ENCODE data around the gene AGXT2.
"Not testable (repeated sequence)": the region's sequence is repeated elsewhere in the genome, so short reads cannot be mapped to it uniquely, and the experiment has no call there.

The AGXT2 gene

DNA sequence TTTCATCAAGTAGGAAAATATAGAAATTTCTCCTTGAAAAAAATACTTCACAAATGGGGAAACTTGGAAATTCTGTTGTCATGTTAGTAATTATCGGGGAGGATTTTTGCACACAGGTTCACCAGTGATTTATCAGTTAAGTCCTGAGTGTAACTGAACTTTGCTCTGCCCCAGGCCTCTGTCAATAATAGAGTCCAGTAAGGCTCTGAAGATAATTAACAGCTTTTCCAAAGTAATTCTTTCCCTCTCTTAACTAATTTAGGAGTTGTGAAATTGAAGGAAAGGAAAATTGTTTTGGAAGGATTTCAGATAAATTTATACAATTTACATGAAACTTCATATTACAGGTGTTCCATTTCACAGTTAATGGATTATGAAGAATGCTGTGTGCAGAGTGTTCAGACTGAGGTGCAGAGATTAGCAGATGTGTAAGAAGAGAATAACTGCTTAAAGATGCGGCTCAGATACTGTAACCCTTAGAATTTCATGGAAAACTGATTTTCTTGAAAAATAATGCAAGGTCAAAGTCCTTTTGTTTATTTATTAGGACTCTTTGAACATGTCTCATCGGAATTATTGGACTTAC, 2.9 kb upstream of the AGXT2 start:
- DNase-seq = no peak

DNA sequence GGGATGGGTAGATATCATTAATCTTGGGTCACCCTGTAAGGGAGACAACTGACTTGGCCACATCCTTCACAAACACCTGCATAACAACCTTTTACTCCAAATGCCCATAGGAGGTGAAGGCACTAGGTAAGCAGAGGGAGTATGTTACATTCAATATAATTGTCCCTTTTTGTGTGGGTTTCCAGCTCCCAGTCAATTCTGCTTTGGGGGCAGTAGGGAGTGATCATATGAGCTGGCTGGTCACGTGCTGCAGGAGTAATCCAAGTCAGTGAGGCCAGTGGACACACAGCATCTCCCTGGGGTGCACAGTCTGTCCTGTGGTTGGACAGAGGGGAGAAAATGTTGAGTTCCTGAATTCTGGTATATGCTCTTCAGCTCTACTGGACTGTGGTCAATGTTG, 1.2 kb upstream of the AGXT2 start:
- DNase-seq = no peak

DNA sequence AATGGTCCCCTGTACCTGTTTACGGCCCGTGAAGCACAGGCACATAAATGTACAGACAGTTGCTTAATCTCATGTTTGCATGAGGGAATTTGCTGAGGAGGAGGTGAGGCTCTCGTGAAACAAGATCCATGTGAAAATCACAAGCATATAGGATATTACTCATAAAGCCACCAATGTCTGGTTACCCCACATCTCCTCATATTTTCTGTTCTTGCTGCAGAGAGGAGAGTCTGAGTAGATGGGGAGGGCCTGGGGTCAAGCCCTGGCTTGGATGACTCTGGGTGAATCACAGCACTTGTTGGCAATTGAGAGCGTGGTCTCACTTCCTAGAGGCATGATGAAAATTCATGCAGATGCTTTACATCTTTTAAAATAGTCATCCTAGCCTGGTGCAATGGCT, 975 bp downstream of the AGXT2 start:
- no peak for DNase-seq

DNA sequence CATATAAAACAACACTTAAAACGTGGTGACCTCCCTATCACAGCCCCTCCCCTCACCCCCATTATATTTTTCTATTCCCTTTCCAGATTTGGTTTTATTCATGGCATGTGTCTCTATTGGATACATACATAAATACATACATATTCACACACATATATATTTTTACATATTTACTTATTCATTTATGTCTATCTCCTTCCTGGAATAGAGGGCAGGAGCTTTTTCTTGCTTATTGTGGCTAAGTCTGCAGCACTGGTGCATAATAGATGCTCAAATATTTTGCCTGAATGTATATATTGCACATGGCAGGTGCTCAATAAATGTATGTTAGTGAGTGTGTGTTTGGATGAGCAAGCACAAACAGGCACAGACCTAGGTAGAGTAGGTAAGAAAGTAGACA, 2.5 kb downstream of the AGXT2 start:
- DNase-seq = no peak

DNA sequence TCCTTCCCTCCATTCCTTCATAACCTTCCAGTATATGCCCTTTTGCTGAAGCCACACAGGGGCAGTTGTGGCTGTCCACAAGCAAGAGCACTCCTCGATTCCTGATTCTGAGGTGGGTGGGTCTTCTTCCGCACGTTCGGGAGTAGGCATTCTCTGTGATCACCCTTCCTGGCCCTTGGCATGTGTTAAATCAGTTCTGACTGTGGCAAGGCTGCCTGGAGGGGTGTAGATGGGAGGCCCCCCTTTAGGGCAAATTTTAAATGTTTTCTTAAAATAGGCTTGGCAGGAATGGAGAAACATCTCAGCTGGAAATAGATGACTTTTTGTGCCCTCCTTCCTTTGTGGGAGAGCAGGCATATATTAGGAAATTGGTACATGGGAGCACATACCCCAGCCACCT, 3.1 kb downstream of the AGXT2 start:
- DNase-seq = no peak

DNA sequence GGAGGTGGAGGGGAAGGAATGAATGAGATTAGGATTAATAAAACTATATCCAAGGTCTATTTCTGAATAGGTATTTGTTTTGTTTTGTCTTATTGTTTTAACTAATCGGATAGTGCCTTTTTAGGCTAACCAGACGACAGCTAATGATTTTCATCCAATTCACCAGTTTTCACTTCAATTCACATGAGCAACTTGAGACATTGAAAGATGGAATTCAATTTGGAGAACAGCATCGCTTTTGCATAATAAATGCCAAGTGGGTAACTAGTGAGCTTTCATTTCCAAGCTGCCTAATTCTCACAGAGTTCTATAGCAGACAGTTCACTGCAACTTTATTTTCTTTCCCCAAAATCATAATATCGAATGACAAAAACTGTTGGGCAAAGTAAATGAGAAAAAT, 5.0 kb downstream of the AGXT2 start:
- no peak for DNase-seq

DNA sequence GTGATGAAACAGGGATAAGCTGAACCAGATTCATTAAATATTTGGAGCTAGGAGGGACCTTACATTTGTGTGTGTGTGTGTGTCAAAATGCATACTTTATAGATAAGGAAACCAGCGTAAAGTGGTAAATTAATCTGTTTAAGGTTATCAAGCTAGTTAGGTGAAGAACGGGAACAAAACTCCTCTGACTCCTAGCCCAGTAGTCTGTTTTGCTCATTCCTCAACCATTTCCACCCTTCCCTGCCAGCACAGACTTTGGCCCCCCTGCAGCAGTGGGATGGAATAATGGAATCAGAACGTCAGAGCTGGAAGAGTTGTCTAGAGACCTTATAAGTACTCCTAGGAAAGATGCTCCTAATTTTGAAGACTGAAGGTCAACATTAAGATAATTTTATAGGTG, 6.5 kb downstream of the AGXT2 start:
- DNase-seq = no peak

DNA sequence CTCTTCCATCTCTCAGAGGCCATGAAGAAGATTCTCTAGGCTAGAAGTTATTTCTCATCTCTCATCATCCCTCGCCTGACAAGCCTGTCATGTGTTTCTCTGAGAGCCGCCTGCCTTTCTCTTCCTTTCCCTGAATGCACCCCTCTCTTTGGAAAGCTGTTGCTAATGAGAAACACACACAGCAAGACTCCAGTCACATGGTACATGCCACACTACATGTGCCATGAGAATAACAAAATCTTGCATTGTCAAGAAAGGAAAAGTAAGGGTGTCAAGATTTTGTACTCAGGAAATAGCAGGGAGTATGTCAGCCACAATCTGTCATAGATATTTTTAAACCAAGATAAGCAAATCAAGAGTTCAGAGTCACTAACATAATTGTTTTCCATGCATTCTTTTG, 8.9 kb downstream of the AGXT2 start:
- no peak for DNase-seq

DNA sequence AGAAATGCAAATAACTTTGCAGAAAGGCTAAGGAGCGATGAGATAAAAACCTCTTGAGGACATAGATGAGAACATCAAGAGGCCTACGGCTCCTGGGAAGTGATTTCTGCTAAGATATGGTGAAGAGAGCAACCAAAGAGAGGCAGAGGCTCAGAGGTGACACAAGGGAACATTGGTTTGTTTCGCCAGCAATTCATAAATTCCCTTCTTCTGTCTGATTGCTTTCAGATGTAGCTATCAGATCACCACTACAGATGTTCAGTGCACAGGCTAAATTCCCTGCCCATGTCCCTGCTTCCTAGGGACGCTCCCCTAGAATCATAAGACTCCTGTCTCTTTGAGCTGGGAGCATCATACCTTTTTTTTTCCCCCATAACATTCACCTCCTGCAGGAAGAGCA, 11.2 kb downstream of the AGXT2 start:
- DNase-seq = no peak

DNA sequence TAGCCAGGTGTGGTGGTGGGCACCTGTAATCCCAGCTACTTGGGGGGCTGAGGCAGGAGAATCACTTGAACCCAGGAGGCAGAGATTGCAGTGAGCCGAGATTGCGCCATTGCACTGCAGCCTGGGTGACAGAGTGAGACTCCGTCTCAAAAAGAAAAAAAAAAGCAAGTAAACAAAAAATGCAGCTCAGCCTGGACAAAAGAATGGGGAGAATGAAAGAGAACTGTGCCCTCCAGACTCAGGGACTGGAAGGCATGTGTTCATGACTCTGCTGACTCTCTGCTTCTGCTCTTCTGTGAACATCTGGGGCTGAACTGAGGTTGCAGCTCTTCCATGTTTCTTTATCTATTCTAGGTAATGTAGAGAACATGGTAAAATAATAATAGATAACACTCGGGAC, 11.8 kb downstream of the AGXT2 start:
- DNase-seq = not testable (repeated sequence)

DNA sequence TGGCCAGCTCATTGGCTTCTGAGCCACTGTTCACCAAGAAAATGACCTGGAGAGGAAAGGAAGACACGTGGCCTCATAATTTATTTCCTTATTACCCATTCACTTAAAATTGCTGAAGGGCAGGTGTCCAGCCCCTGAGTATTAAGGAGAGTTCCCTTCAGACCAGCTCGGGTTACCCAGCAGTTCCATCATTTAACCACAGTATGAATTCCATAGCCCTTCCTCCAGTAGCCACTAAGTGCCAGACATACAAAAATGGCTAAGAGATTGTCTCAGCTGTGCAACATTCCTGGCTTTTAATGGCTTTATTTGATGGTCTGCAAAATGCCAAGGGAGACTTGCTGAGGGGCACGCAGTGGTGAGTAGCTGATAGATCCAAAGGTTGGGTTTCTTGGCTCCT, 12.5 kb downstream of the AGXT2 start:
- no peak for DNase-seq

DNA sequence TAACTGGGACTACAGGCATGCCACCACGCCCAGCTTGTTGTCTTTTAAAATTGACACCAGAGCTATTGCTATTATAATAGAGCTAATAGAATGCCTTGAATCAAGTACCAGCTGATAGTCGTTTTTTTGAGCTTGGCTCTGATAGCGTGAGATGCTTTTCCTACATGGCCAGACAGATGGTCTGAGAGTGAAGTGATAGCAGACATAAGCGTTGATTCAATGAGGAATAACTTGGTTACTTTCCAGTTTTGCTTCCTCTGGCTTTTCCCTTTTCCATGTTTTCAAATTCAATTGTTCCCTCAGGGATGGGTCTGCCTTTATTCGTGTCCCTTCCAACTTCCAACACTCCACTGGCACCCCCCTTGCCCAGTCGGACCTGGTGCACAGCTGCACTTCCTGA, 15.4 kb downstream of the AGXT2 start:
- no peak for DNase-seq

DNA sequence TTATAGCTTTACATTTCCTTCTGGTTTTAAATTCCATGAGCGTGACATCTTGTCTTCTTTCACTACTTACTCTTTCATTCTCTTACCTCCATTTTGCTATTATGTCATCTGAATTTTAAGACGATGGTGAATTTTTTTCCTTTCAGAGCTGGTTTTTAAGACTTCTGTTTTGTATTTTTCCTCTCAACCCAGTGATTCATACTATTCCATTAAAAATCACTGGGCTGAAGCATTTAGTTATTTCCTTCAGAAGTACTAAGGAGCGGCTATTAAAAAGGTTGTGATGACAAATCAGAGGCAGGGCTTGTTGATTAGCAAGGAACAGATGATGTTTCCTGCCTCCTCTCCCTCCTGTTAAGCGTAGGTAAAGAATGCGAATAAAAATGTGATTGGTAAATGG, 16.5 kb downstream of the AGXT2 start:
- no peak for DNase-seq

DNA sequence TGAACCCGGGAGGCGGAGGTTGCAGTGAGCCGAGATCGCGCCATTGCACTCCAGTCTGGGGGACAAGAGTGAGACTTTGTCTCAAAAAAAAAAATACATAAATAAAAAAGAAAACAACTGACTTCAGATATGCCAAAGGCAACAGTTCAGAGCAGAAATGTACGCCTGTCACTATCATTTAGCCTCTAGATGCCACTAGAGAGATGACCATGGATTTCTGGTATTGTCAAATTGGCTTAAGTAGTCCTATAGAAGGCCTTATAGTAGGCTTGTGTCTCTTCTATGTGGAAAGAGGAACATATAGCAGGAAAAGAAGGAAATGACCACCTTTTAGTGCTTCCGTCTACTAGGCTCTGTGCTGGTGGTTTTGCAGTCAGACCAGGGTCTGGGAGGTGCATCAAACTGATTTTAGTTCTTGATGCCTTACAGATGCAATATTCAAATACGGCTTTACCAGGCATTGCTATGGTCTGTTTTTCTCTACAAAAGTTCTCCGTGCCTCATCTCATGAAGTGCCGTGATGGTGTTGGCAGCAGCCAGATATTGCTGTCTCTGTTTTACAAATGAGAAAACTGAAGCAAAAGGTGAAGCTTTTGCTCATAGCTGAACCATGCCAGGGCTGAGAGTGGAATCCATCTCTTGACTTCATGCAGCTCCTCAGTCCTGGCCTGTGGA, 17.2 kb downstream of the AGXT2 start:
- DNase-seq = no peak

DNA sequence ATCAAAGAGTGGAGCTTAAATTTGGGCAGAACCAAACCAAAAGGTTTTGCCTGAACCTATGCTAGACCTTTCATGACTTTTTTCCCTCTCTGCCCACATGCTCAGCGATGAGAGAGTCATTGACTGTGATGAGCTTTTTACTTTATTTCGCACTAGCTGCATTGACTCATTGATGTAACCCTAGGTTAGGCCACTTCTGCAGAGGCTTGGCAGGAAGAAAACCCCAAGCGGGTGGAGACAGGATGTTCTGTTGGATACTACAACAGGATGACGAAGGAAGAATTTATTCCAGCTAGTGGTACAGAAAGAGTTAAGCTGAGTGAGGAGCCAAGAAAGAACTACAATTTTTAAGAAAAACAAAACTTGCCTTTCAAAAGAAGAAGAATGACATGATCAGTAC, 18.4 kb downstream of the AGXT2 start:
- no peak for DNase-seq

DNA sequence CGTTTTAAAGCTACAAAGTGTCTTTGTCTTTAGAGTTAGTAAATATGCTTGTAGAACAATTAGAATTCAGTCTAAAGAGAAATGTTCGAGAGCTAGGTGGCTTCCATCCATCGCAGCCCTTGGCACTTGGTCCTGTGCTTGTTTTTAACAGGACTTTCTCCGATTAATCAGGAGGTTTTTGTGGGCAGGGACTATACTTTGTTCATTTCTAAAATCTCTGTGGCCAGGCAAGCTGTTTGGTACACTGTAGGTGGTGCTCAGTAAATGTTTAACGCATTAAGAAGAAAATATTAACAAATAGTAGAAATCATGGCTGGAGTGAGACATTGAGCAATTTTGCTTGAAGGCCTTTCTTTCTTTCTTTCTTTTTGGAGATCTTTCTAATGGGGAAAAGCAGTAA, 20.8 kb downstream of the AGXT2 start:
- DNase-seq = no peak

DNA sequence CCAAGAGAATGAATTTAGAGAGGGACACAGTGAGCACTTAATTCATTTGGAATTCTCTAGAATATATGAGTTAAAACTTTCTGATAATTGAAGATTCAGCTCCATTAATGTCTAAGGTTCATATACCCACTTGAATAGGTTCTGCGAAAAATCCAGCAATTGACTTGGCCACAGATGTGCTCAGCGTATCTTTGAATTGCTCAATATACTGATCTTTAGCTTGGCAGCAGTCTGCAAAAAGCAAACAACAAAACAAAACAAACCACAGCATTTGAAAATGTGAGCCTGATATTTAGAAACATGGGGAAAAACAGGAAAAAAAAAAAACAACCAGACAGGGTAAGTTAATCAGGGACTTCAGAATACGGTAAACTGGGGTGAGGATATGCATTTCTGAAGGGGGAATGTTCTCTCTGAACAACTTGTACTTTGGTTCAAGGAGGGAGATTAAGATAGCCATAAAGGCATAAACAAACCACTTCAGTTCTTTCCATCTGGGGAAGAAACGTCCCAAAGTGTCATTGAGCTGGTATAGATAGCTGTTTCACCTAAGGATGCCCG, 21.4 kb downstream of the AGXT2 start:
- no peak for DNase-seq

DNA sequence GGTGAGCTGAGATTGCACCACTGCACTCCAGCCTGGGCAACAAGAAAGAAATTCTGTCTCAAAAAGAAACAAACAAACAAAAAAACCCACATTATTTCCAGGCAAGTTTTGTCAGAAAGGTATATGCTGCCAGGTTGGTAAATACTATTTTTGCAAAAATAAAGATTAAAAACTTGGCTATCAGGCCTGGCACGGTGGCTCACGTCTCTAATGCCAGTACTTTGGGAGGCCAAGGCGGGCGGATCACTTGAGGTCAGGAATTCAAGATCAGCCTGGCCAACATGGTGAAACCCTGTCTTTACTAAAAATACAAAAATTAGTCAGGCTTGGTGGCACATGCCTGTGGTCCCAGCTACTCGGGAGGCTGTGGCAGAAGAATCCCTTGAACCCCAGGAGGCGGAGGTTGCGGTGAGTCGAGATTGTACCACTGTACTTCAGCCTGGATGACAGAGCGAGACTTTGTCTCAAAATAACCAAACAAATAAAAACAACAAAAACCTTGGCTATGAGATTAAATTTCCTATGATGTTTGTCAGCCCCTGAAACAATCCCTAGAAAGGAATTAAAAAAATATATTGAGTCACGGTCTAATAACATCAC, 22.7 kb downstream of the AGXT2 start:
- no peak for DNase-seq

DNA sequence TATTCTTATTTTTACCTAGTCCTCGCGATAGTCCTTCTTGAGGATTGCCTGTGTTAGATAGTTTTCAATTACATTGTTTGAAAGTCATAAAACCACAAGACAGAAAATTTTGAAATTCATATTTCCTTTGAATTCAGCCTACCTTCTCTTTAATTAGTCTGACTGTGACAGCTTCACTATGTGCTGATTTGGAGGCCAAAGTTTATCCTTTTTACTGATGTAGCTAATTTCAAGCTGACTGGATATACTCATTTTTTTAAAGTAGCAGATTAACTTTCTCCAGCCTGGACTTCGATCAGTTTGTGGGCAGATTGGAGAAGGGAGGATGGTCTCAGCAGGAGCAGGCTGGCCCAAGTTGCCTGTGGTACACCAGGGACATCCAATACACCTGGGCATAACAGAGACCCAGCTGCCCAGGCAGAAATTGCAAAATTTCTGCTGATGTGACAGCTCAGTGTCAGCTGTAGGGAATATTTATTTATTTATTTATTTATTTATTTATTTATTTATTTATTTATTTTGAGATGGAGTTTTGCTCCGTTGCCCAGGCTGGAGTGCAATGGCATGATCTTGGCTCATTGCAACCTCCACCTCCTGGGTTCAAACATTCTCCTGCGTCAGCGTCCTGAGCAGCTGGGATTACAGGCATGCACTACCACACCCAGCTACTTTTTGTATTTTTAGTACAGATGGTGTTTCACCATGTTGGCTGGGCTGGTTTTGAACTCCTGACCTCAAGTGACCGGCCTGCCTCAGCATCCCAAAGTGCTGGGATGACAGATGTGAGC, 24.2 kb downstream of the AGXT2 start:
- no peak for DNase-seq

DNA sequence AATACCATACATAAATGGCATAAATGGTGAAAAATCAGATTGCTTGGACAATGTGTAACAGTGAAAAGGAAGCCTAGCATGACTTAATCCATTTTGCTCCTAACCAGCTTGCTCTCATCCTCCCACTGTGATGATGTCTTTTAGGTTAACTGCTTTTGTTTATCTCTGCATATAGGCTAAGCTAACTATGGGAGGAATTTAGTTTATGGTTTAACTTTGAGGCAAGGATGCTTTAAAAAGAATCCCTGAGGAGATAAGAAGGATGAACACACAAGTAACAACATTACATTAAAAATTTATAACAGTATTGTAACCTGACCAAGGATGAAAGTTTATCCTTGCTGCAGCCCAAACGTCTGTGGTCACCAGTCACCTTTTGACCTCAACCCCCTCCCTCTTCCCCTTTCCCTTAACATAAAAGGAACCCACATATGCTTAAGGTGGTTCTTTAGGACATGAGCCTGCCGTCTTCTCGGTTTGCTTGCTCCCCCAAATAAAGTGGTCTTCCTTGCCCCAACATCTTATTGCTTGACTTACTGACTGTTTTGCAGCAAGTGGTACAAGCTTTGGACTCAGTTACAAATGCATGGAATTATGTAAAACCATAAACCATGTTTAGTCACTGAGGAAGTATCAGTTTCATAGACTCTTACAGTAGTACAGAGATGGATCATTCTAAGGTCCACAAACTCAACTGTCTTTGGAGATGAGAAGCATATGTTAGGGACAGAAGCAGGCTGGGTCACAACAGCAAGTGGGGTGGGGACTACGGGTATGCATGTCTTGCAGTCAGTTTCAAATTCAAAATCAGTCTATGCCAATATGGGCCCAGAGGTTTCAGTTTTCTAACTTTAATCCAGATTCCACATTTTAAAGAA, 31.3 kb downstream of the AGXT2 start:
- no peak for DNase-seq

DNA sequence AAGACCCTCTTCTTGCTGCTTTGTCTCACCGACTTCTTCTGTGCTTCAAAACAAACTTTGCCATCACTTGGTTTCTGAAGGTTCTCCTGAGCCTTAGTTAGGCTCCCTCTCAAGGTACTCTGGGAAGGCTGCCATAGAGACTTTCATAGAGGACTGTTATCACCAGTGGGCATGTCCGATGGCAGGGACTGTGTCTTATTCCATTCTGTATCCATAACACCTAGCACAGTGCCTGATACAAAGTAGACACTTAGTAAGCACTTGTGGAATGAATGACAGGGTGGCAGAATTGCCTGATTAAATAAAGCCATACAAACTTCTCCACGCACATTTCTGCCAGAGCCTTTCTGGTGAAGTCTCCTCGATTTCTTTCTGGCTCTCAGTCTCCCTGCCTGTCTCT, 32.7 kb downstream of the AGXT2 start:
- DNase-seq = no peak

DNA sequence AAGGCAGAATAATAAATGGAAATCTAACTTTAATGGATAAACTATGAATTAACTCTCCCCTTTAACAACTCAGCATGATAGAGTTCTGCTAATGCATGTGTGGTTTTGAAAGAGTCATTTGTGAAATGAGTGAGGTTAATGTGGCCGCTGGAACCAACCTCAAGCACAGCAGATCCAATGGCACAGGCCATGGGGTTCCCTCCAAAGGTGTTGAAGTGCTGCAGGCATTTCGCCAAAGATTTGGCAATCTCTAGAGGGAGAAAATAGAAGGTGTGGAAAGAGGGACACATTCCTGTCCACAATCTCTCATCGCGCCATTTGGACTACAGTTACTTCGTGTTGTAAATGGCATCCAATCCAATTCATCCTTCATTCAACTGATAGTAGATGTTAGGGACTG, 35.0 kb downstream of the AGXT2 start:
- no peak for DNase-seq

DNA sequence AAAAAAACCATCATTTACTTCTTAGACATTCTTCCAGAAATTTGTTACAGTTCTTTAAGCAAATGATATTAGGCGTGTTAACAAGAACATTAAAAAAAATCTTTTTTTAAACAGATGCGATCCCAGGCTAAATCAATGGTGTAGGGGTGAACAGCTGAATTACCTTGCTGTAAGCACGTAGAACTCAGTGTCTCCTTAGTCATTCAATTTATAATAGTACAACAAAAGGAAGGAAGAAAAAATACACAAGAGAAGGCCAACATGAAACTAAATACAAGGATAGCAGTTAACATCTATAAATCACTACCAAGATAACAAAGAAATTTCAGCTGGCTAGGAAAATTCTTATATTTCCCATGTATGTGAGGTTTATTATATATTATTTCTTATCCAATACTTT, 35.4 kb downstream of the AGXT2 start:
- DNase-seq = no peak

Data from NCI-H1417 treated with DMSO at 0.1 percent for 48 hours (cell line).